Calu3 (cell line): Measurements from ENCODE around the gene RASGRF2. TPM values are rescaled to one million over a fixed set of nuclear protein-coding genes. Genes with fewer than 3 reads are reported as not detected.

Experiments
- BruUV-seq: library from RNA; stranded (reverse); fragments of 400-500 nt; replicated peaks from 2 replicates; lab custom pipeline; 2021; lab: Mats Ljungman, UMichigan
- CTCF ChIA-PET: fragments of 300-600 bp; sonication (Branson Sonifier 250); formaldehyde crosslinking; loops from one replicate; lab custom pipeline; 2022; ENCODE audit warnings: antibody characterized with exemption; lab: Charles Lee
- DNase-seq: peaks from one replicate; pipeline ENCODE4 v3.0.0; 2022
- H3K27ac Mint-ChIP-seq: one replicate; pipeline ENCODE4 v1.8.0; 2022; ENCODE audit warnings: mixed read lengths; ENCODE audit not compliant: unreplicated experiment
- H3K27me3 Mint-ChIP-seq: one replicate; pipeline ENCODE4 v1.8.0; 2022; ENCODE audit warnings: mixed read lengths; ENCODE audit not compliant: unreplicated experiment
- H3K36me3 Mint-ChIP-seq: one replicate; pipeline ENCODE4 v1.8.0; 2022; ENCODE audit warnings: mild to moderate bottlenecking, moderate library complexity, mixed read lengths; ENCODE audit not compliant: insufficient read depth, unreplicated experiment
- H3K4me1 Mint-ChIP-seq: one replicate; pipeline ENCODE4 v1.8.0; 2022; ENCODE audit warnings: mild to moderate bottlenecking, low read depth, mixed read lengths; ENCODE audit not compliant: unreplicated experiment
- H3K4me3 Mint-ChIP-seq: one replicate; pipeline ENCODE4 v1.8.0; 2022; ENCODE audit warnings: mild to moderate bottlenecking, low read depth, moderate library complexity, mixed read lengths; ENCODE audit not compliant: unreplicated experiment
- H3K9me3 Mint-ChIP-seq: one replicate; pipeline ENCODE4 v1.8.0; 2022; ENCODE audit warnings: low read depth, mixed read lengths; ENCODE audit not compliant: unreplicated experiment
- CTCF ChIP-seq: fragments of 200-600 bp; IDR thresholded peaks from one replicate; pipeline ENCODE4 v1.8.0; 2022; ENCODE audit warnings: antibody characterized with exemption; ENCODE audit not compliant: unreplicated experiment
- intact Hi-C: fragments of 100-400 bp; cut with micrococcal nuclease; formaldehyde crosslinking; loops from one replicate; pipeline ENCODE4 v1.10.0; 2022; ENCODE audit not compliant: unreplicated experiment
- total RNA-seq: library from RNA; stranded (reverse); gene quantifications from 2 replicates; pipeline ENCODE4 v1.2.3, GENCODE V29; 2022

RASGRF2 gene
- total RNA-seq, 1 experiment from 2014 or later, result 27.7 TPM

DNA sequence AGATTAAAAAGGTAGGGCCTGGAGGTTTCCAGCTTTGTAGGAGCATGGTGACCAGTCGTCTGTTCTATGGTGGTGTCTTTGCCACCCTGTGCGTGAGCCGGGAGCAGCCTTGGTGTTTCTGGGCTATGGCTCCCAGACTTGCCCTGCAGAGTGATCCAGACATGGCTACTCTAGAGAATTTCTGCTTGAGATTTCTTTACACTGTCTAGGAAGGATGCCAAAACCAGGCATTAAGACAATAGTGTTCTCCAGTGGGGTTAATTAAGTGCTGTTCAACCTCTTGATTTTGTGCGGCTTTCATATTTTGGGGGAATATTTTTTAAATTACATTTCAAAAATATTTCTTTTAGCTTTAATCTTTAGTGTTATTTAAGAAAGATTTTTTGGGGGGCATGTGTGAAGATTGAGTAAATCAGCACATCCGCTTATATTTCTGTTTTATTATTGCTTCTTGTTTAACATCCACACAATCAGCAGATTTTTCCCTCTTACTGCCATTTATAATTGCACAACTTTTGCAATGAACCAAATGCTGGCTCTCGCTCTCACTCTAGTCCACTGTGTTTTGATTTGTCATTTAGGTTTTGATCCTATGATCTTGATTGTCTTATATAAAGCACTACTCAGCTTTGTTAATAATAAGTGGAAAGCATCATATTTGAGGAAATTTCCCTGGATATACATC is 110.5 kb downstream of the RASGRF2 start:
- intact Hi-C loops, result no loop called here
- H3K36me3 Mint-ChIP-seq, result no peaks in the 10 kb centered on the region
- TF ChIP-seq CTCF, result no peak
- no peaks in the 10 kb centered on the region for H3K9me3 Mint-ChIP-seq
- no TSS peak for BruUV-seq
- H3K27me3 Mint-ChIP-seq, result no peaks in the 10 kb centered on the region
- no peak overlapping the region for H3K27ac Mint-ChIP-seq
- DNase-seq, result no peak
- H3K4me1 Mint-ChIP-seq, result no peaks in the 10 kb centered on the region
- H3K4me3 Mint-ChIP-seq, result no peak overlapping the region
- CTCF ChIA-PET, result no interaction called here

DNA sequence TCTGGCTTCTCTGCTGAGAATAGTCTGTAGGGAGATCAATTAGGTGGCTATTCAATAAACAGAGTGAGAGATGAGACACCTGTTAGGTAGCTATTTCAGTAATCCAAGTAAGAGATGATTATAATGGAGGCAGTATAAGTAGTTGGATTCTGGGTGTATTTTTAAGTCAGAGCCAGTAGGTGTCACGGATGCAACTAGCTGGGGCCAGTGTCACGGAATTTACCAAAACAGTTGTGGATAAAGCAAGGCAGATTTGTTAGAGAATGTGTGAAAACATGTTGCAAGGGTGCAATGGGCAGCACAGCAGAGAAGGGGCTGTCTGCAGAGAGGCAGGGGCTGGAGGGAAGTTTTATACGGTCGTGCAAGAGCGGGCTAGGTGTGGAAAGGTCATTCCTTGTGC is 114.9 kb downstream of the RASGRF2 start:
- CTCF ChIA-PET, result no interaction called here
- H3K27ac Mint-ChIP-seq, result no peak overlapping the region

DNA sequence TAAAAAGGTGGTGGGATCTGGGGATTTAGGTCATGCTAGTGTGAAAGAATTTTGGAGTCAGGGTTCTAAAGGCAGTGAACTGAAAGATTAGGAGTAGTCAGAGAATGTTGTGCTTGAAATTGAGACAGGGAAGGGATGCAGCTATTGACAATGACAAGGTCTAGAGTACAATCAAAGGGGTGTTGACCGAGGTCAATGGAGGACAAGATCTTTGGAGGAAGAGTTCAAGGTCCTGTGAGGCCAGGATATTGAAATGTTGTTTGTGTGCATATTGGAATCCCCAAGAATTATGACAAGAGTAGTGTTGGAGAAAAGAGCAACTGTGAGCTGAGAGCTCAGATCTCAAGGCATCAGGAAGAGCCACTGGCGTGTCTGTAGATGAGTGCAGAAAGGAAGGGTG is 116.9 kb downstream of the RASGRF2 start:
- no TSS peak for BruUV-seq
- H3K27me3 Mint-ChIP-seq, result no peaks in the 10 kb centered on the region
- H3K4me1 Mint-ChIP-seq, result no peaks in the 10 kb centered on the region
- no peaks in the 10 kb centered on the region for H3K36me3 Mint-ChIP-seq
- DNase-seq, result no peak
- peaks cover 3% of the 10 kb centered on the region for H3K9me3 Mint-ChIP-seq
- H3K27ac Mint-ChIP-seq, result no peak overlapping the region
- intact Hi-C loops, result no loop called here
- no peak overlapping the region for H3K4me3 Mint-ChIP-seq
- CTCF ChIA-PET, result no interaction called here
- TF ChIP-seq CTCF, result no peak

More for the DNA sequence above, 114.9 kb downstream of the RASGRF2 start:
- Mint-ChIP-seq H3K27me3 (no peaks in the 10 kb centered on the region), H3K4me1 (no peaks in the 10 kb centered on the region), H3K4me3 (no peak overlapping the region), H3K9me3 (peaks cover 3% of the 10 kb centered on the region), H3K36me3 (no peaks in the 10 kb centered on the region)
- no peak for TF ChIP-seq CTCF
- no peak for DNase-seq
- BruUV-seq, result no TSS peak
- intact Hi-C loops, result no loop called here

DNA sequence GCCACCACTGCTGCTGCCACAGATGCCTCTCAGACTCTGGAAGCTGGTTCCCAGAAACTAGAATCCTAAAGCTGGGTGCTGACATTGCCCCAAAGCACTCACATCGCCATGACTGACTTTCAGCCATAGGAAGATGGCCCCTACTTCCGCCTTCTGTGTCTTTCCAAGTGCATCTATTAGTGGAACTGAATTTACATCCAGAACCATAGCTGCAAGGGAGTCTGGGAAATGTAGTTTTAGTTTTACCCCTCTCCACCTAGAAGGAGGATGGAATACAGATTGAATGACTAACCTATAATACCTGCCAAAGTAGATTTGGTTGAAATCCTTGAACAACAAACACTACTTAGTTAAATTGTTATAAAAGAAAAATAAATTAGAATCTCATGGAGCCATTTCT is 118.8 kb downstream of the RASGRF2 start:
- no TSS peak for BruUV-seq

More for the DNA sequence above, 118.8 kb downstream of the RASGRF2 start:
- no peak for TF ChIP-seq CTCF
- H3K36me3 Mint-ChIP-seq, result no peaks in the 10 kb centered on the region
- CTCF ChIA-PET, result no interaction called here
- intact Hi-C loops, result no loop called here
- no peaks in the 10 kb centered on the region for H3K27me3 Mint-ChIP-seq
- H3K27ac Mint-ChIP-seq, result no peak overlapping the region
- H3K4me1 Mint-ChIP-seq, result no peaks in the 10 kb centered on the region
- H3K9me3 Mint-ChIP-seq, result peaks cover 3% of the 10 kb centered on the region
- DNase-seq, result no peak
- H3K4me3 Mint-ChIP-seq, result no peak overlapping the region
